Measurements from ENCODE around the gene SLC6A12.

SLC6A12 gene

GRCh38 chr12:227923-228845 lies 14.2 kb upstream of the SLC6A12 start:
- H3K4me1 ChIP-seq (ENCODE audit: control insufficient read depth in 2 of 2, insufficient read depth in 2 of 2, low read length in 2 of 2), result no peaks in the 10 kb centered on the region
- no peaks in the 10 kb centered on the region for H3K36me3 ChIP-seq (ENCODE audit: control insufficient read depth in 2 of 2, insufficient read depth in 2 of 2, low read length in 2 of 2)
- peaks cover 4 to 7% of the 10 kb centered on the region in 2 donors for H3K27me3 ChIP-seq (ENCODE audit: control insufficient read depth in 2 of 2, insufficient read depth in 2 of 2, low read length in 2 of 2)
- no peak overlapping the region for H3K4me3 ChIP-seq (ENCODE audit: low read length in 2 of 2)
- H3K9me3 ChIP-seq (ENCODE audit: control insufficient read depth in 2 of 2, low read length in 2 of 2), result no peaks in the 10 kb centered on the region
- H3K9ac ChIP-seq (ENCODE audit: low read depth in 1 of 2, low read length in 2 of 2), result no peak overlapping the region
- H3K27ac ChIP-seq (ENCODE audit: low read depth in 2 of 2, low read length in 2 of 2), result no peak overlapping the region

- H3K36me3 ChIP-seq (ENCODE audit: control insufficient read depth in 2 of 2, insufficient read depth in 2 of 2, low read length in 2 of 2), result no peaks in the 10 kb centered on the region
- H3K27ac ChIP-seq (ENCODE audit: low read depth in 2 of 2, low read length in 2 of 2), result no peak overlapping the region
- no peaks in the 10 kb centered on the region for H3K4me1 ChIP-seq (ENCODE audit: control insufficient read depth in 2 of 2, insufficient read depth in 2 of 2, low read length in 2 of 2)
- H3K27me3 ChIP-seq (ENCODE audit: control insufficient read depth in 2 of 2, insufficient read depth in 2 of 2, low read length in 2 of 2), result peaks cover under 1 to 7% of the 10 kb centered on the region in 2 donors
- no peaks in the 10 kb centered on the region for H3K9me3 ChIP-seq (ENCODE audit: control insufficient read depth in 2 of 2, low read length in 2 of 2)
- H3K4me3 ChIP-seq (ENCODE audit: low read length in 2 of 2), result no peak overlapping the region
- H3K9ac ChIP-seq (ENCODE audit: low read depth in 1 of 2, low read length in 2 of 2), result no peak overlapping the region
Observed at GRCh38 chr12:227286-227915, 13.4 kb upstream of the SLC6A12 start.

- Histone ChIP-seq H3K27me3 (ENCODE audit: control insufficient read depth in 2 of 2, insufficient read depth in 2 of 2, low read length in 2 of 2) (peaks cover 0 to 7% of the 10 kb centered on the region in 2 donors), H3K36me3 (ENCODE audit: control insufficient read depth in 2 of 2, insufficient read depth in 2 of 2, low read length in 2 of 2) (no peaks in the 10 kb centered on the region), H3K9me3 (ENCODE audit: control insufficient read depth in 2 of 2, low read length in 2 of 2) (no peaks in the 10 kb centered on the region), H3K9ac (ENCODE audit: low read depth in 1 of 2, low read length in 2 of 2) (no peak overlapping the region), H3K4me3 (ENCODE audit: low read length in 2 of 2) (no peak overlapping the region), H3K4me1 (ENCODE audit: control insufficient read depth in 2 of 2, insufficient read depth in 2 of 2, low read length in 2 of 2) (no peaks in the 10 kb centered on the region), H3K27ac (ENCODE audit: low read depth in 2 of 2, low read length in 2 of 2) (no peak overlapping the region)
Observed at GRCh38 chr12:226401-226800, 12.4 kb upstream of the SLC6A12 start.

- peaks cover 0 to 7% of the 10 kb centered on the region in 2 donors for H3K27me3 ChIP-seq (ENCODE audit: control insufficient read depth in 2 of 2, insufficient read depth in 2 of 2, low read length in 2 of 2)
- no peak overlapping the region for H3K4me3 ChIP-seq (ENCODE audit: low read length in 2 of 2)
- H3K9me3 ChIP-seq (ENCODE audit: control insufficient read depth in 2 of 2, low read length in 2 of 2), result no peaks in the 10 kb centered on the region
- peaks cover 0 to under 1% of the 10 kb centered on the region in 2 donors for H3K4me1 ChIP-seq (ENCODE audit: control insufficient read depth in 2 of 2, insufficient read depth in 2 of 2, low read length in 2 of 2)
- no peaks in the 10 kb centered on the region for H3K36me3 ChIP-seq (ENCODE audit: control insufficient read depth in 2 of 2, insufficient read depth in 2 of 2, low read length in 2 of 2)
- no peak overlapping the region for H3K9ac ChIP-seq (ENCODE audit: low read depth in 1 of 2, low read length in 2 of 2)
- no peak overlapping the region for H3K27ac ChIP-seq (ENCODE audit: low read depth in 2 of 2, low read length in 2 of 2)
Observed at GRCh38 chr12:225012-225411, 11.1 kb upstream of the SLC6A12 start.

GRCh38 chr12:224330-224729 lies 10.4 kb upstream of the SLC6A12 start:
- Histone ChIP-seq H3K27me3 (ENCODE audit: control insufficient read depth in 2 of 2, insufficient read depth in 2 of 2, low read length in 2 of 2) (peaks cover 0 to 3% of the 10 kb centered on the region in 2 donors), H3K9ac (ENCODE audit: low read depth in 1 of 2, low read length in 2 of 2) (no peak overlapping the region), H3K27ac (ENCODE audit: low read depth in 2 of 2, low read length in 2 of 2) (no peak overlapping the region), H3K9me3 (ENCODE audit: control insufficient read depth in 2 of 2, low read length in 2 of 2) (no peaks in the 10 kb centered on the region), H3K4me3 (ENCODE audit: low read length in 2 of 2) (no peak overlapping the region), H3K36me3 (ENCODE audit: control insufficient read depth in 2 of 2, insufficient read depth in 2 of 2, low read length in 2 of 2) (no peaks in the 10 kb centered on the region), H3K4me1 (ENCODE audit: control insufficient read depth in 2 of 2, insufficient read depth in 2 of 2, low read length in 2 of 2) (peaks cover 0 to 3% of the 10 kb centered on the region in 2 donors)

GRCh38 chr12:223841-224240 lies 9.9 kb upstream of the SLC6A12 start:
- Histone ChIP-seq H3K4me1 (ENCODE audit: control insufficient read depth in 2 of 2, insufficient read depth in 2 of 2, low read length in 2 of 2) (peaks cover 0 to 3% of the 10 kb centered on the region in 2 donors), H3K9ac (ENCODE audit: low read depth in 1 of 2, low read length in 2 of 2) (no peak overlapping the region), H3K36me3 (ENCODE audit: control insufficient read depth in 2 of 2, insufficient read depth in 2 of 2, low read length in 2 of 2) (no peaks in the 10 kb centered on the region), H3K9me3 (ENCODE audit: control insufficient read depth in 2 of 2, low read length in 2 of 2) (no peaks in the 10 kb centered on the region), H3K4me3 (ENCODE audit: low read length in 2 of 2) (no peak overlapping the region), H3K27me3 (ENCODE audit: control insufficient read depth in 2 of 2, insufficient read depth in 2 of 2, low read length in 2 of 2) (peaks cover 0 to 3% of the 10 kb centered on the region in 2 donors), H3K27ac (ENCODE audit: low read depth in 2 of 2, low read length in 2 of 2) (no peak overlapping the region)

- Histone ChIP-seq H3K9ac (ENCODE audit: low read depth in 1 of 2, low read length in 2 of 2) (no peak overlapping the region), H3K4me1 (ENCODE audit: control insufficient read depth in 2 of 2, insufficient read depth in 2 of 2, low read length in 2 of 2) (peaks cover 0 to 3% of the 10 kb centered on the region in 2 donors), H3K36me3 (ENCODE audit: control insufficient read depth in 2 of 2, insufficient read depth in 2 of 2, low read length in 2 of 2) (no peaks in the 10 kb centered on the region), H3K27me3 (ENCODE audit: control insufficient read depth in 2 of 2, insufficient read depth in 2 of 2, low read length in 2 of 2) (peaks cover 0 to 3% of the 10 kb centered on the region in 2 donors), H3K4me3 (ENCODE audit: low read length in 2 of 2) (no peak overlapping the region), H3K27ac (ENCODE audit: low read depth in 2 of 2, low read length in 2 of 2) (no peak overlapping the region), H3K9me3 (ENCODE audit: control insufficient read depth in 2 of 2, low read length in 2 of 2) (no peaks in the 10 kb centered on the region)
Observed at GRCh38 chr12:221736-222135, 7.8 kb upstream of the SLC6A12 start.

- no peaks in the 10 kb centered on the region for H3K36me3 ChIP-seq (ENCODE audit: control insufficient read depth in 2 of 2, insufficient read depth in 2 of 2, low read length in 2 of 2)
Observed at GRCh38 chr12:220946-221550, 7.1 kb upstream of the SLC6A12 start.

GRCh38 chr12:220491-220890 lies 6.5 kb upstream of the SLC6A12 start:
- no peak overlapping the region for H3K4me3 ChIP-seq (ENCODE audit: low read length in 2 of 2)
- no peaks in the 10 kb centered on the region for H3K9me3 ChIP-seq (ENCODE audit: control insufficient read depth in 2 of 2, low read length in 2 of 2)
- H3K9ac ChIP-seq (ENCODE audit: low read depth in 1 of 2, low read length in 2 of 2), result no peak overlapping the region
- H3K36me3 ChIP-seq (ENCODE audit: control insufficient read depth in 2 of 2, insufficient read depth in 2 of 2, low read length in 2 of 2), result no peaks in the 10 kb centered on the region
- H3K27me3 ChIP-seq (ENCODE audit: control insufficient read depth in 2 of 2, insufficient read depth in 2 of 2, low read length in 2 of 2), result peaks cover 0 to 3% of the 10 kb centered on the region in 2 donors
- peaks cover 0 to 3% of the 10 kb centered on the region in 2 donors for H3K4me1 ChIP-seq (ENCODE audit: control insufficient read depth in 2 of 2, insufficient read depth in 2 of 2, low read length in 2 of 2)
- no peak overlapping the region for H3K27ac ChIP-seq (ENCODE audit: low read depth in 2 of 2, low read length in 2 of 2)

More at GRCh38 chr12:220946-221550, 7.1 kb upstream of the SLC6A12 start:
- Histone ChIP-seq H3K9me3 (ENCODE audit: control insufficient read depth in 2 of 2, low read length in 2 of 2) (no peaks in the 10 kb centered on the region), H3K9ac (ENCODE audit: low read depth in 1 of 2, low read length in 2 of 2) (no peak overlapping the region), H3K27me3 (ENCODE audit: control insufficient read depth in 2 of 2, insufficient read depth in 2 of 2, low read length in 2 of 2) (peaks cover 0 to 3% of the 10 kb centered on the region in 2 donors), H3K4me3 (ENCODE audit: low read length in 2 of 2) (no peak overlapping the region), H3K4me1 (ENCODE audit: control insufficient read depth in 2 of 2, insufficient read depth in 2 of 2, low read length in 2 of 2) (peaks cover 0 to 3% of the 10 kb centered on the region in 2 donors), H3K27ac (ENCODE audit: low read depth in 2 of 2, low read length in 2 of 2) (no peak overlapping the region)

GRCh38 chr12:219891-220352 lies 6.0 kb upstream of the SLC6A12 start:
- H3K4me1 ChIP-seq (ENCODE audit: control insufficient read depth in 2 of 2, insufficient read depth in 2 of 2, low read length in 2 of 2), result peaks cover 0 to 3% of the 10 kb centered on the region in 2 donors
- no peak overlapping the region for H3K9ac ChIP-seq (ENCODE audit: low read depth in 1 of 2, low read length in 2 of 2)
- H3K36me3 ChIP-seq (ENCODE audit: control insufficient read depth in 2 of 2, insufficient read depth in 2 of 2, low read length in 2 of 2), result no peaks in the 10 kb centered on the region
- H3K27me3 ChIP-seq (ENCODE audit: control insufficient read depth in 2 of 2, insufficient read depth in 2 of 2, low read length in 2 of 2), result peaks cover 0 to 3% of the 10 kb centered on the region in 2 donors
- H3K4me3 ChIP-seq (ENCODE audit: low read length in 2 of 2), result no peak overlapping the region
- H3K9me3 ChIP-seq (ENCODE audit: control insufficient read depth in 2 of 2, low read length in 2 of 2), result no peaks in the 10 kb centered on the region
- no peak overlapping the region for H3K27ac ChIP-seq (ENCODE audit: low read depth in 2 of 2, low read length in 2 of 2)

All from mucosa of rectum (tissue), 2 donors.